NCI-H460 (cell line): ENCODE measurements around the gene IFT172. TPM values are rescaled to one million over a fixed set of nuclear protein-coding genes. Genes with fewer than 3 reads are reported as not detected.

ENCODE experiments used
- DNase-seq: peaks from one replicate; pipeline ENCODE4 v3.0.0-alpha.2; 2016; ENCODE audit warnings: low read depth; ENCODE audit errors: extremely low read depth
- total RNA-seq: library from RNA; depleted of rRNA; stranded (reverse); fragments of >200 nt; shearing (Covaris generic); gene quantifications from 2 replicates; pipeline ENCODE4 v1.2.3, GENCODE V29; 2014

The IFT172 gene
- total RNA-seq, 1 experiment from 2014 or later, result 20.2 TPM

DNA sequence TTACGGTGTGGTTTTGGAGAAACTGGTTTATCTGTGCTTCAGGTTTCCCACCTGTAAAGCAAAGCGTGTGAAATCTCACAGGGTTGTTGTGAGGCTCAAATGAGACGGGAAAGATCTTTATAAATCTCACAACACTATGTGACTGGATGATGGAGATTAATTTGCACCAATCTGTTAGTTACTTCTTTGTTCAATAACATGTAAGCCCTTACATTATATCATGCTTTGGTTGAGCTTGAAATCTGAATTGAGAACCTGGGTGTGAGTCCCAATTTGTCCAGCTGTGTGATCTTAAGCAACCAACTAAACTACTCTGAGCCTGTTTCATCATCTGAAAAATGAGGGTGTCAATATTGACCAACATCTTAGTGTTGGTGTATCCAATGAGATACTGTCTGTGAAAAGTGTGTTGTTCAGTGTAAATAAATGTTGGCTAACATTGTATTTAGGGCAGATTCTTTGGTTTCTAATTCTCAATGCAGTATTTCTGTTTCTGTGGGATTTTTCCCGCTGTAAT lies 6.4 kb upstream of the IFT172 start:
- DNase-seq, result no peak

DNA sequence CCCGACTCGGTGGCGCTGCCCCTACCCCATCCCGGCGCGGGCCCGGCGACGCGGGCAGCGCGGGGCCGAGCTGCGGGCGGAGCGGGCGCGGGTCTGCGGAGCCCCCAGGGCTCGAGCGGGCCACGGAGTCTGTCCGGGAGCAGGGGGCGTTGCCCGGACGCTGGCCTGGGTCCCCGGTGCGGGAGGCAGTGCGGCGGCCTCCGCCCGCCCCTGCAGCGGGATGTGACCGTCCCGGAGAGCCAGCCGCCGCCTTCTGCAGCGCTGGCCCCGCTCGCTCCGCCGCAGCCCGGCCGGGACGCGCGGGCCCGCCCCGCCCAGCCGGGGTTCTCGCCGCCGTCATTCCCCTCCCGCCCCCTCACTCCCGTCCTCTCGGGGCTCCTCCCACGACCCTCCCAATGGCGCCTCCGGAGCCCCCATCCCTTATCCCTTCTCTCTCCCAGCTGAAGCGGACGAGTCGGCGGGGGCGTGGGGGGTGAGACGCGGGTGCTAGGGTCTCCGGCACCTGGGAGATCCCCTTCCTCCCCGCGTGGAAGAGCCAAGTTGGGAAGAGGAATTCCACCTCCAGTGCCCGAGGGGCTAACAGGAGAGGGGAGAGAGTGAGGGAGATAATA lies 5.5 kb upstream of the IFT172 start, which contains the start of gene FNDC4:
TSS of gene FNDC4 (minus strand) at position 257 of the 611 bp plus-strand sequence. CDS start 521 bp downstream, outside the sequence.
- DNase-seq, result no peak

DNA sequence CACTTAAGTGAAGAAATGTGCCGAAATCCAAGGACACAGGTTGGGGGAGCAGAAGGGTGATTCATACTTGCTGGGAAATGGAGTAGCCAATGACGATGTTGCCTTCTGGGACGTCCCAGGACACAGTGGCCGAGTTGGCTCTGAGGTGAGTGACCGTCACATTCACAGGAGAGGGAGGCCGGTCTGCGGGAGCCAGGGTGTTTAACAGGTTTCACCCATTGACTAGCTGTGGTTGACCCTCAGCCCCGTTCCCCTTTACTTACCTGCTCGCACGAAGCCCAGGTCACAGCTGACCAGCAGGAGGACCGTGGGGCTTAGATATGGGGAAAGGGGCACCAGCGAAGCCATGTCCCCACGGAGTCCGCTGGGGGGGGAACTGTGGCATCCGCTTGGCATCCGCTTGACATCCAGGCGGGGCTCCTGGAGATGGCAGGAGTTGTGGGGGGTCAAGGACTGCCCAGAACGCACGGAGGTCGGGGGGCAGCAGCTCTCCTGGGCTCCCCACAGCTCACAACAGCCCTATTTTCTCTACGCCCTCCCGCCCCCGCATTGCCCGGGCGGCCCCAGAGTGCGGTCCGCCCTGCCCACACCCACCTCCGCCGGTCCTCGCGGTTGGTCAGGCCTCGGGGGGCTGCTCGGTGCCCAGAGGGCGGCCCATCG lies 4.9 kb upstream of the IFT172 start:
- no peak for DNase-seq

DNA sequence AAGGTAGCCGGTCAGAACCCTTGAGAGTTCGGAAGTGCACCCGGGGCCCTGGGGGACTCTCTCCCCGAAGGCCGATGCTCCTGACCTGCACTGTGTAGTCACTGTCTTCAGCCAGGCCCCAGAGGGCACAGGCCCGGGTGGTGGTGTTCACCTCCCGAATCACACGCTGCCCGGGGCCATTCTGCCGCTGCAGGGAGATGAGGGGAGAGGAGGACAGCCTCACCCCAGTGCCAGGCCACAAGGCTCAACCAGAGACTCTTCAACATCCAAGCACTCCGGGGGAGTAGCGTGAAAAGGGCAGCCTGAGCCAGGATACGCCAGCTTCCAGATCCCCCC lies 4.4 kb upstream of the IFT172 start:
- no peak for DNase-seq

DNA sequence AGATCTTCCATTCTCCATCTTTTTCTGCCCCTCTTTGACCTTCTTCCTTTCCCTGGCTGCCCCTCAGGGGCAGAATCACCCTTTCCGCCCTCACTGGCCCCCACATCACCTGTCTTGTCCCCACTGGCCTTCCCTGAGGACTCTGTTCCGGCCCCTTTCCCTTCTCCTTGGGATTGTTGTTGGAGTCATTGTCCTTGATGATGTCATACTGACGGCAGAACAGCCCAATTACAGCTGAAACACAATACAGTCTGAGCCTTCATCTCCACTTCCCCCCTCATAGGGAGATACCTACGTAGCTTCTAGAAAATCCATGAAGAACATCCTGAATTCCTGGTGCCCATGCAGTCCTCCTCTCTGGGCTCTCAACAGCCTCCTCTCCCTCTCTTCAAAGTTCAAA lies 3.0 kb upstream of the IFT172 start:
- no peak for DNase-seq

DNA sequence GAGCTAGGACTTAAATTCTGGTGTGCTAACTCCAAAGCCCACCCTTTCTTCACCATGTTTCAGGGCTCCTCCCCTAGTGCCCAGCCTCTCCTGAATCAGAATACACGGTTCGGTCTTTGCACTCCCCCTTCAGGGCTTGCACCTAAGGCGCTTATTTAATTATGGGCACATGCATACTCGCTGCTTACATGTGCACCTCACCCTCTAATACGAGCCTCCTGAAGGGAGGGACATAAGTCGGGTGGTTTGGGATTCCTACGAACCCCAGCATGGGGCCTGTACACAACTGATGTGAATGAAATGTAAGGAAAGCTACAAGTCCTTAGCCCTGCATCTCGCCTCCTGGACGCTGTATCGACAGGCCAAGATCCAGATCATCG lies 435 bp downstream of the IFT172 start:
- DNase-seq, result no peak

DNA sequence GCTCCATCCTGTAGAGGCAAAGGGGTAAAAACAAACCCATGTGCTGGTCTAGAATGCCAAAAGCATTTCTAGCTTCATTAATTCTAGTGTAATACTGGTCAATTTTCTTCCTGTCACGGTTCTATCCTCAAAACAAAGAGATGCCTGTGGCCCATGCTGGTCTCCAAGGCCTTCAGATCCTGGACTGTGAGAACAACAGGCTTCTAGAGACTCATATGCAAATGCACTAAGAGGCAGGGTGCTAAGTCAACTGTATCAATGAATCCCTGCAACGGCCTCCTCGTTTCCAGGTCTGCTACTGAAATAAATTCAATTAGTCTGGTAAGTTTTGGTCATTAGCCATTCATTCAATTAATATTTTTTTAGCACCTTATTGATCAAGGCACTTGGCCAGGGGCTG lies 4.0 kb downstream of the IFT172 start:
- no peak for DNase-seq

DNA sequence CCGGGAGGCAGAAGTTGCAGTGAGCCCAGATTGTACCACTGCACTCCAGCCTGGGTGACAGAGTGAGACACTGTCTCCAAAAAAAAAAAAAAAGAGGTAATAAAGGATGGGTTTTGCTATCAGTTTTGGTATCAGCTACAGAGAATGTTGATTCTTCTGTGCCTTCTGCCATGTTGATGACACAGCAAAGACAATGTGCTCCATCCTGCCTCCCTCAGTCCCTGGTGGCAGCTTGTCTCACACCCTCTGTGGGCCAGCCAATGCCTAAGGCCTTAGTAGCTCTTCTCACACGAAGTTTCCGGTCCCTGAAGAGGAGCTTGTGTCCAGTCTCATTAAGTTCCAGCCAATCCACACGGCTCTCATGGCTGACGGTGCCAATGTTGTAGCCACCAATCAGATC lies 17.6 kb downstream of the IFT172 start:
- DNase-seq, result no peak

DNA sequence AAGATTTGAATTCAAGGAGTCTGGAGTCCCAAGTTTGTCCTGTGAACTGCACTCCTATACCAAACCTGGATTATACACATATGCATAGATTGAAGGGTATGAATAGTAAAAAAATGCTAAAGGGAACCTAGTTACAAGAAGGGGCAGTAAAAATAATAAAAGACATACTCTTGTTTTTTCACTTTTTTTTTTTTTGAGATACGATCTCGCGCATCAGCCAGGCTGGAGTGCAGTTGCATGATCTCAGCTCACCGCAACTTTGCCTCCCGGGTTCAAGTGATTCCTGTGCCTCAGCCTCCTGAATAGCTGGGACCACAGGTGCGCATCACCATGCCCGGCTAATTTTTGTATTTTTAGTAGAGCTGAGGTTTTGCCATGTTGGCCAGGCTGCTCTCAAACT lies 25.1 kb downstream of the IFT172 start:
- DNase-seq, result no peak

DNA sequence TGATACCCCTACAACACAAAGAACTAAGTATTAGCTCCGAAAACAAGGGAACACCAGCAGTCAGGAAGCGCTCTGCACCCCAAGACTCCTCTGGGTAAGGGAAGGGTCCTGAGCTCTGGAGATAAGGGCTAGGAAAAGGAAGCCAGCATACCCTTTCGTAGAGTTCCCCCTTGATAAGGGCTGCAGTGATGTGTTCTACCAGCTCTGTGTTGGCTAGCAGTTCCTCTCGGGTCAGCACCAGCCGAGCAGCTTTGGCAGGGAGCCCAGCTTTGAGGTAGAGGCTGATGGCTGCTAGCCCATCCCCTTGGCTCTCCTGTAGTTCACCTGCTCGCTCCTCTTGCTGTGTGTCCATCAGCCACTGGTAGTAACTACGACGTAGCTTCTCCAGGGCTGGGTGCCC lies 28.4 kb downstream of the IFT172 start:
- no peak for DNase-seq

DNA sequence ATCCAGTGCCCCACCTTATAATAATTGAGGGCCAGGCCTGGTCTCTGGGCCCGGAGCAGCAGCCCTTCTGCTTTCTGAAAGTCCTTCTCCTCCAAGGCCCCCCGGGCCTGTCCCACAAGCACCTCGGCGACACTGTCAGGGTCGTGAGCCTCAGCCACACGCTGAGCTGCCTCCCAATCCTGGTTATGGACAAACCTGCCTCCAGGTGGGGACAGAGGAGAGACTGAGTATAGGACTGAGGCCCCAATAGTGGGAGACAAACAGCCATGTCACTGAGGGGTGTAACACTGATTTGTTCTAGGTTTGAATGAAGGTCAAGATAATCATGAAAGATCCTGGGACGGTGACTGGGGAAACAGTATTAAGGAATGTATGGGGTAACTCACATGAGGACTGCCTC lies 35.6 kb downstream of the IFT172 start:
- DNase-seq, result no peak

DNA sequence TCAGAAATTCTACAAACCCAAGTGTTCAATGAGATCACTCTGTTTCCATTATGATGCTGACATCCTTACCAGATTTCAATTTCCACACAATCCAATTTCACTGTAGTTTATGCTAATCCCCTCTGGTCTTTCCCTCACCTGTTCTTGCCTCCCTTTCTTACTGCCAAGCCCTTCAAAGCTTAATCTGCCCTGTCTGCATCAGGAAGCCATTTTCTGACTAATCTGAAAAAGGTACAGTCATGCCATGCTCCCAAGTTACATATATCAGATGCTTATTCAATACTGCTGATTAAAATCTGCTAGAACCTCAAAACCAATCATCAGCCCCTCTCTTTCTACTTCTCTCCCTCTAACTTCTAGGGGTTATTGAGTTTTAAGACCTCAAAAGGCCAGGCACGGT lies 38.4 kb downstream of the IFT172 start:
- no peak for DNase-seq

DNA sequence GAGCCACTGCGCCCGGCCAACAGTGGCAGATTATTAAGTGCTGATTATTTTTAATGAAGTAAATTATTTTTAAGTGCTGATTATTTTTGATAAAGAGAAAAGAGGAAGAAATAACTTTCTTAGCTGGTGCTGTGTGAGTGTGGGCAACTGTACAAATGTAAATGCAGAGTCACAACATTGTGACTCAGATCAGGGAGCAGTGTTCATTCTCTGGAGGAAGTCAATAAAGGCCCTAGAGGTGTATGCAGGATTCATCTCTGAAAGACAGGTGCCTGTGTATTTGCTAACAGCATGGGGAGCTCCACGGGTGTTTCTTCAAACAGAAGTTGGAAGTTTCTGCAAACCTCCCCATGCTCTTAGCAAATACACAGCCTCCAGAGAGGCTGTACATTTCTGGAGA lies 41.2 kb downstream of the IFT172 start:
- DNase-seq, result no peak

DNA sequence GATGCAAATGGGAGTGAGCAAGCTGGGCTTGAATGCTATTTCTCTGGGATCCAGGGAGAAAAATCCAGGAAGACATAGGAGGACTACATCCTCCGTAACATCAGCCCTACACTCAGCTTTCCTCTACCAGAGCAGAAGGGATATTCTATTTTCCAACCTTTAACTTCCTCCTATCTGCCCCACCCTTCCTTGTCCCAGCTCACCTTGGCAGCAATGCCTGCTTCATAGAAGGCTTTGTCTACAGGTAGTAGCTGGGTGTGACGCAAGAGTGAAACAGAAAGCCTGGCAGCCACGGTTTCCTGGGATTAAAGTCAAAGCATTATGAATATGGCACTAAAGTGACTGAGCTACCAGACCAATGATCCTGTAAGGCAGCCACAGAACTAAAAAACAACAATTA lies 43.5 kb downstream of the IFT172 start:
- DNase-seq, result no peak

DNA sequence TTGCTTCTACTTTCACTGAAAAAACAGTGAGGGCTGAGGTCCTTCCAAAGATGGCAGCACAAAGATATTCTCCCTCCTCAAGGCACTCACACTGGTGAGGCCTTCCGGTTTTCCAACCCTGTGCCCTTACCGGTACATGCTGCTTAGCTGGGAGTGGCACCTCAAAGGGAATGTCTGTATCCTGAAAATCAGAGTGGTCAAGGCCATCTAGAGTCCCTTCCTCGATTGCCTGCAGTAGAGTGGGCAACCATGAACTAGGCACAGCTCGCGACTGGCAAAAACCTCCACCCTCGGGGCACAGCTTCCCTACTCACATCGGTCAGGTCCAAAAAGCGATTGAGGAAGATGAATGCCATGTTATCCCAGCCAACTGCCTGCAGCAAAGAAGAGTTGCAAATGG lies 43.9 kb downstream of the IFT172 start:
- DNase-seq, result no peak

DNA sequence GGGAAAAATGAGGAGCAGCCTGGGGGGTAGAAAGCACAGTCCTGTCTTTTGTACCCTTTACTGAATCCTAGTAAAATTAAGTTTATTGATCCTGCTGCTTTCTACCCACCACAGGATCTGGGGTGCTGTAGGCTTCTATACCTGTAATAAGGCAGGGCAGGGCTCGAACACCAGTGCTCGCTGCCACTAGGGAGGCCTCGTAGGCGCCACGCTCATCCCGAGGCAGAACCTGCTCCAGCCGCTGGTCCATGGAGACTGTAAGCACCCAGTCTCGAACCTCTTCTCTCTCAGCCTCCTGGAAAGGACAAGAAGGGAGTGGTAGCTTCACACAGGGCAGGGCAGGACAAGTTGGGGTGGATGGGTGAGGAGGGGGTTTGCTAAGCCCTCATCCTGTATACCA lies 44.4 kb downstream of the IFT172 start:
- no peak for DNase-seq

DNA sequence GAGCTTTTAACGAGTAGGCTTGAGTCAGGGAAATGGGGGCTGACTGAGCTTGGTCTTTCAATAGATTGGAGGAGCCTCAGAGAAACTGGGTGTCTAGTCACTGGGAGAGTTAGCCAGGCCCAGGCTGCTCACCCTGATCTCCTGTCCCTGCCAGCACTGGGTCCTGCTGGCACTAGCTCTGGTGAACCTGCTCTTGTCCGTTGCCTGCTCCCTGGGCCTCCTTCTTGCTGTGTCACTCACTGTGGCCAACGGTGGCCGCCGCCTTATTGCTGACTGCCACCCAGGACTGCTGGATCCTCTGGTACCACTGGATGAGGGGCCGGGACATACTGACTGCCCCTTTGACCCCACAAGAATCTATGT lies 46.6 kb downstream of the IFT172 start:
- DNase-seq, result no peak

DNA sequence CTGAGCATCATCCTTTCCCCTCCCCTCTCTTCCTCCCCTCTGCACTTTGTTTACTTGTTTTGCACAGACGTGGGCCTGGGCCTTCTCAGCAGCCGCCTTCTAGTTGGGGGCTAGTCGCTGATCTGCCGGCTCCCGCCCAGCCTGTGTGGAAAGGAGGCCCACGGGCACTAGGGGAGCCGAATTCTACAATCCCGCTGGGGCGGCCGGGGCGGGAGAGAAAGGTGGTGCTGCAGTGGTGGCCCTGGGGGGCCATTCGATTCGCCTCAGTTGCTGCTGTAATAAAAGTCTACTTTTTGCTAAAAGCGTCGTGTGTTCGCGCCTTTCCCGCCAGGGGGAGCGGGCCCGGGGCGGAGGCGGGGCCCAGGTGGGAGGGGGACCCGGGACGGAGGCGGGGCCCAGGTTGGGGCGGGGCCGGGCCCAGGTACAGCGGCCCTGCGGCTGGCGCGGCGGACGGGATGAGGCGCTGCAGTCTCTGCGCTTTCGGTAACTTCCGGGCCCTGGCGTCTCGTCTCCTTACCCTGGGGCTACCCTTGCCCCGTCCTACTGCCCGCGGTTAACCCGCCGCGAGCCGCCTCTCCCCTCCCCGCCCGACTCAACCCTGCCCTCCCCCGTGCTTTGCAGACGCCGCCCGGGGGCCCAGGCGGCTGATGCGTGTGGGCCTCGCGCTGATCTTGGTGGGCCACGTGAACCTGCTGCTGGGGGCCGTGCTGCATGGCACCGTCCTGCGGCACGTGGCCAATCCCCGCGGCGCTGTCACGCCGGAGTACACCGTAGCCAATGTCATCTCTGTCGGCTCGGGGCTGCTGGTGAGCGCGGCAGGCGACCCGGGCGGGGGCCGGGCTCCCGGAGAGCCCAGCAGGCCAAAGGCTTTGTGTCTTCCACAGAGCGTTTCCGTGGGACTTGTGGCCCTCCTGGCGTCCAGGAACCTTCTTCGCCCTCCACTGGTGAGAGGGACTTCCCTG lies 47.3 kb downstream of the IFT172 start, which contains the start of gene KRTCAP3:
TSS of gene KRTCAP3 (plus strand) at position 424 of the 962 bp plus-strand sequence. CDS start at position 456, 32 bp downstream.
- DNase-seq, result no peak

DNA sequence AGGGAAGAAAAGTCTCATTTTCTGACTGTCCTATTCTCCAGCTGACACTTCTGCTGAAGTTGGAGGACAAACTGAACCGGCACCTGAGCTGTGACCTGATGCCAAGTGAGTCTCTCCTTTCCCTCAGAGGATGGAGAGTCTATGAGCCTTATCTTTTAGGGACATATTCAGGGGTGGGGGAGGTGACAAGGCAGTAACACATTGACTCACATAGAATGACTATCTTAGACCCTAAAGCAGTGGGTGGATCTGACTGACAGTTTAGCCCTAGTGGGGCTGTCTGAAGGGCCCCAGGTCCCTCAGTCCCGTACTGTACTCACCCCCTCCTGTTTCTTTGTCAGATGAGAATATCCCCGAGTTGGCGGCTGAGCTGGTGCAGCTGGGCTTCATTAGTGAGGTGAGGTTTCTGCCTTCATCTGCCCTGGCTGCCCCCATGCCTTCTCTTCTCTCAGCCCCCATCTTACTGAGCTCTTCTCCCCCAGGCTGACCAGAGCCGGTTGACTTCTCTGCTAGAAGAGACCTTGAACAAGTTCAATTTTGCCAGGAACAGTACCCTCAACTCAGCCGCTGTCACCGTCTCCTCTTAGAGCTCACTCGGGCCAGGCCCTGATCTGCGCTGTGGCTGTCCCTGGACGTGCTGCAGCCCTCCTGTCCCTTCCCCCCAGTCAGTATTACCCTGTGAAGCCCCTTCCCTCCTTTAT lies 48.2 kb downstream of the IFT172 start:
- DNase-seq, result no peak

DNA sequence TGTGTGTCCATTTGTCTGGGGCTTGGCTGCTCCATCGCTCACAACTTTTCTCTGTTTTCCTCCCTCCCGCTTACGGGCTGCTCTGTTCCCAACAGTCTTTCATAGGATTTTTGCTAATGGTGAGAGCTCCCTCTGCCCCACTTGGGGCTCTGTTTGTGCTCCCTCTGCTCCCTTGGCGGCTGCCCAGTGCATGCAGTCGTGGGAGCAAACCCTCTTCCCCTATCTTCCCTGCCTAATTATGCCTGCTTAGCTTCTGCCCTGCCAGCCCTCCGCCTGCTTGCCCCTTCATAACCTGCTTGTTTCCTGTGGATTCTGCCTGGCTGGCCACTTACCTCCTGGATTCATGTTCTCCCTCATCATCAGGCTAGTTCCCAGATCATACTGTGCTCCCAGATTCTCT lies 53.9 kb downstream of the IFT172 start:
- no peak for DNase-seq

DNA sequence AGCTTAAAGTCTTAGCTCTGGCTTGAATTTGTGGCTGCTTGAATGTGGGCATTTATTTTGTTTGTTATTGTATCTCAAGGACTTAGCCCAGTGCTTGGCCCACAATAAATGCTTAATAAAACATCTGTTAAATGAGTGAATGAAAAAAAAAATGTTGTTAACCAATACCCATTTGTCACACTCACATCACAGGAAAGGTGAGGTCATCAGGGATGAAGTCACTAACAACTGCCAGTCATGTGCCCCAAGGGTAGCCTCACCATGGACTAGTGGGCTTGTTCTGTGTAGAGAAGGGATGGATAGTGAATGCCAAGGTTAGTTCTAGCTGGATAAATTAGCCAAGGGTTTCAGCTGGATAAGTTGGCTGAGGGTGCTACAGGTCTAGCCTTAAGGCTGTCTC lies 58.1 kb downstream of the IFT172 start:
- DNase-seq, result no peak
